Middle frontal gyrus (tissue), 1 donor: ENCODE data around the gene NPLOC4.

ENCODE experiments used
- DNase-seq: peaks from one replicate; pipeline ENCODE4 v3.0.0-alpha.2; 2015; ENCODE audit warnings: low spot score; ENCODE audit errors: extremely low spot score

The NPLOC4 gene

DNA sequence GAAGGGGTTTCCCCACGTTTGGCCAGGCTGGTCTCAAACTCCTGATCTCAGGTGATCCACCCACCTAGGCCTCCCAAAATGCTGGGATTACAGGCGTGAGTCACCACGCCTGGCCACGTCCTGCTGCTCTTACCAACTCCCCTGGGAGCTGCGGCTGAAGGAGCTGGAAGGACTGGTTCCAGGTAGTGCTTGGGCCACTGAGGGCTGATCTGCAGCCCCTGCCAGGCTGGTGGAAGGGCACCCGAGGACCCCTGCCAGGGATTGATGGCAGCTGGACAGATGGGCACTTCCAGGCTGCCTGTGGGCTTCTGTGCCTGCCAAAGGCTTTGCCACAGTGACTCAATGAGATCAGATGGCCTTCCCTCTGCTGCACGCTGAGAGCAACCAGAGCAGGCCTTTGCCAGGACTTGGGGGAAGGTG is 27.1 kb upstream of the NPLOC4 start:
- no peak for DNase-seq

DNA sequence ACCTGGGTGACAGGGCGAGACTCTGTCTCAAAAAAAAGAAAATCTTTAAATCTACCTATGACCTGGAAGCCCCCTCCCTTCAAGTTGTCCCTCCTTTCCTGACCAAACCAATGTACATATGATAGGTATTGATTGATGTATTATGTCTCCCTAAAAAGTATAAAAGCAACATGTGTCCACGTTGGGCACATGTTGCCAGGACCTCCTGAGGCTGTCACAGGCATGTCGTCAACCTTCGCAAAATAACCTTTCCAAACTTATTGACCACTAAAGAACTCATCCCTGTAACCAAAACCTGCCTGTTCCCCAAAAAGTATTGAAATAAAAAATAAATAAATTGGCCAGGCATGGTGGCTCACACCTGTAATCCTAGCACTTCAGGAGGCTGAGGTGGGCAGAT is 25.1 kb upstream of the NPLOC4 start:
- DNase-seq = no peak

DNA sequence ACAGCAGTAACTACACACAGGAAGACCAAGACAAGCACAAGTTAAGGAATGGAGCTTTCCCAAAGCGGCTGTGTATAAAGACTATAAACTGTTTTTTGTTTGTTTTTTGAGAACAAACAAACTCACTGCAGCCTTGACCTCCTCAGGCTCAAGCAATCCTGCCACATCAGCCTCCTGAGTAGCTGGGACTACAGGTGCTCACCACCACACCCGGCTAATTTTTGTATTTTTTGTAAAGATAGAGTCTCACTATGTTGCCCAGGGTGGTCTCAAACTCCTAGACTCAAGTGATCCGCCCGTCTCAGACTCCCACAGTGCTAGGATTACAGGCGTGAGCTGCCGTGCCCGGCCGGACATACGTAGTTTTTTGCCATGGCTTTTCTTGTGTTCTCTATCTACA is 23.5 kb upstream of the NPLOC4 start:
- no peak for DNase-seq

DNA sequence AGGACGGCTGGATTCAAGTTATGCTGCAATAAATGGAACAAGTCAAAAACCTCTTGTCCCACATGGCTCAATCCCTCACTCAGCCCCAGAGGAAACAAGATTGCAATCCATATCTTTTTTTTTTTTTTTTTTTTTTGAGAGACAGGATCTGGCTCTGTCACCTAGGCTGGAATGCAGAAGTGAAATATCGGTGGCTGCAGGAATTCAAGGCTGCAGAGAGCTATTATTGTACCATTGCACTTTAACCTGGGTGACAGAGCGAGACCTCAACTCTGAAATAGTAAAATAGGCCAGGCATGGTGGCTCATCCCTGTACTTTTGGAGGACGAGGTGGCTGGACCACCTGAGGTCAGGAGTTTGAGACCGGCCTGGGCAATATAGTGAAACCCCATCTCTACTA is 22.1 kb upstream of the NPLOC4 start:
- DNase-seq = no peak

DNA sequence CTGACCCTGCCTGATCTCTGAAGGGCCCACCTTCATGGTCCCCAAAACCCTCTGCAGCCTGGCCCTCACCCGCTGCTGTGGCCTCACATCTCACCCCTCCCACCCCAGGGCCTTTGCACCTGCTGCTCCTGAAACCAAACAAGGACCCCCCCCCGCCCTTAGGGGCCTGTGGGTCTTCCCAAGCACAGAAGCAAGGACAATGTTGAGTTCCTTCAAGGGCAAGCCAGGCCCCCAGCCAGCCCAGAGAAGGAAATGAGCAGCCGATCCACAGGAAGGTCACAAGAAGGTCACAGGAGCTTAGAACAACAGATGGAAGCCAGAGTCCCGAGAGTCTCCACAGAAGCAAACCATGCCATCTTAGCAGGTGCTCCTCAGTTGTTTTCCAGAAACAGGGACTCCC is 19.9 kb upstream of the NPLOC4 start:
- no peak for DNase-seq

DNA sequence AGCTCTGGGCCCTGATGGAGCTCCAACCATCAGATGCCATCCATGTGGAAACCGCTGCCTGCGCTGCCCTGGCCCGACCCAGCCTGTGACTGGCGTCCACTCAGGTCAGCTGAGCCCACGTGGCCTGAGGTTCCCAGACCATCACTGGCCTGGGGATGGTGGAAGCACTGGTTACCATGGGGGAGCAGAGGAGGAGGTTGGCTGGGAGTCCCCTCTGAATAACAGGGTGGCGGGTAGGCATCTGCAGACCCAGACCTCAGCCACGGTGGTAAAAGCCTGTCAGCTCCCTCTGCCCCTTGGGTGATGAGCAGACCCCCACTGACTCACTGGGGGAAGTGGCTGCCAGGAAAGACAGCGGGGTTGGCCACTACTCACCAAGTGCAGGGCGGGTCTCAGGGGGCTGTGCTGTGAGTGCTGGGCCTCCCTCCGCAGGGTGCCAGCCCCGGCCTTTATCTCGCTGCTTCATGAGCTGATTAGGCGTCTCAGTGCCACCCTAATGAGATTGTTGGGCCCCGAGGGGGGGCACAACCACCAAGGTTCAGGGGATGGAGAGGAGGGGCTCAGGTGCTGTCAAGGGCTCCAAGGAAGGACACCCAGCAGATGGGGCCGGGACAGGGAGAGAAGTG is 19.3 kb upstream of the NPLOC4 start, which contains the start of gene PDE6G:
TSS of gene PDE6G (minus strand) at position 425 of the 626 bp plus-strand sequence. CDS start 3,237 bp downstream, outside the sequence.
- DNase-seq = no peak

DNA sequence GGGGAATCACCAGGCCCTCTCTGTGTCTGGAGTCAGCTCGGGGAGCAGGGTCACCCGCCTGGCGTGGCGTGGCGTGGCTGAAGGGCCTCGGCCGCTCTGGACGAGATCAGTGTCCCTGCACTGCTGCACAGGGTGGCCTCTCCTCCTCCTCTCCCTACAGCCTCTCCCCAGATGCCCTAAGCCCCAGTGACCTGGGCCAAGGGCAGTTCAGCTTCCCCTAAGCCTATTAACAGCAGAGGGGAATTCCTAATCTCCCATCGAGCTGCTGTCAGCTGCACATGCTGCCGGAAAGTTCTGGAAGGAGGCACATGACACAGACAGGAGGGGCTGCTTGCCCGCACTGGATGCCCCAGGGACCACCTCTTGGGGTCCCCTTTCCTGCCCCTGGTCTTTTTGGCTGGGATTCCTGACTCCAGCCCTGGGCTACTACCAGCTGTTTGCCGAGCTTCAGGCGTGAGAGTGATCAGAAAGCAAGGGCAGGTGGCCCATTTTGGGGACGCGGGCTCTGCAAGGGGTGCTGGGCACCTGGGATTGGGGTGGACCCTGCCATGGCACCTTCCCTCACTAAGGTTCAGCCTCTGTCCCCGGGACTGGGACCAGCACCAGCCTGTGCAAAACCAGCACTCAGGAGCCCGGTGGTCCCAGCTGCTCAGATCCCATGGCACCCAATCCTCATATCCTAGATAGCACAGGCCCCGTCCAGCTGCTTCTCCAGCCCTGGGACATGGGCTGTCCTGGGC is 18.6 kb upstream of the NPLOC4 start:
- DNase-seq = no peak

DNA sequence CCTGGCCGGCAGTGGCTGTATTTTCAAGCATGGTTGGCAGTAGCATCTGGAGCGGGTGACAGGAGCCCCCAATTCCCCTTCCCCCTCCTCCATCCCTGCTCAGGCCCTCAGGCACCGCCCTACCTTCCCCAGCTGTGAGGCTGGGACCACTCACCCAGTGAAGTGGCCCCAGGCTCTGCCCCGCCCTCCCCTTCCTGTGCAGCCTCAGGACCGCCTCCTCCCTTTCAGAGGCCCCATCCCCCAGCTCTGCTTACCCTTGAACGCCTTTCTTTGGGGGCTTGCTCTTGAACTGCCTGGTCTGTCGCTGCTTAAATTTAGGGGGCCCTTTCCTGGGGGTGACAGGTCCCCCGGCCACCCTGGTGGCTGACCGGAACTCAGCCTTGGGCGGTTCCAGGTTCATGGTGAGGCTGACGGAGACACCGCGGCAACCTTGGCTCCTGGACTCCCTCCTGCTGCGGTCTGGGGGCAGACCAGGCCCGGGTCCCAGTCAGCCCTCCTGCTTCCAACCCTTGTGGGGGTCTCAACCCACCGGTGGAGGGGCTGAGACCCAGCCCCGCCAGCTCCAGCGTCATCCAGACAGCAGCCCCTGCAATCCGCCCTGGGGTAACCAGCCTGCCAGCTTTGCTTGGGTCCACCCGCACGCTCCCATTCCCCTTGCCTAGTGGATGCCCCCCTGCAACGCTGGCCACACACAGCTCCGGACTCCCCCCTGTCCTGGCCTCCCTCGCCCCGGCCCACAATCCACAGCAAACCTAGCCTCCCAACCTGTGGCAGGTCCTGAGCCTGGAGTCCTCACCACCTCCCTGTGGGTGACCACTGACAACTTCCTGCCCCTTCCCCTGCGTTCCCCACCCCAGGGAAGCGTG is 16.2 kb upstream of the NPLOC4 start:
- DNase-seq = no peak

DNA sequence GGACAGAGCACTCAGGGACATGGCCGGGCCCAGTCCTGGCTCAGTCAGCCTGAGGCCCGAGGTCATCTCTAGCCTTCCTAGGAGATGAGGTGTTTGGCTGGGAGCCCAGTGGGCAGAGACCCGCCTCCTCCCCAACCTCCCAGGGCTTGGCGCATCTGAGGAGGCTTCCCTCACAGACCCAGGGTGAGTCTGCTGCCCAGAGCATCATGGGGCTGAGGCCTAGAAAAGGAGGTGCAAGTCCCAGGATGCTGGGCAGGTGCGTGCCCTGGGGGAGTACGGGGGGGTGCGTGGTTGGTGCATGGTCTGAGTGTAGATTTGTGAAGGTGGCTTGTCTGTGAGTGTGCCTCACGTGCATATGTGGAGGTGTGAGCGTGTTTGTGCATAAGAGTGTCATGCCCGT is 14.8 kb upstream of the NPLOC4 start:
- DNase-seq = no peak

DNA sequence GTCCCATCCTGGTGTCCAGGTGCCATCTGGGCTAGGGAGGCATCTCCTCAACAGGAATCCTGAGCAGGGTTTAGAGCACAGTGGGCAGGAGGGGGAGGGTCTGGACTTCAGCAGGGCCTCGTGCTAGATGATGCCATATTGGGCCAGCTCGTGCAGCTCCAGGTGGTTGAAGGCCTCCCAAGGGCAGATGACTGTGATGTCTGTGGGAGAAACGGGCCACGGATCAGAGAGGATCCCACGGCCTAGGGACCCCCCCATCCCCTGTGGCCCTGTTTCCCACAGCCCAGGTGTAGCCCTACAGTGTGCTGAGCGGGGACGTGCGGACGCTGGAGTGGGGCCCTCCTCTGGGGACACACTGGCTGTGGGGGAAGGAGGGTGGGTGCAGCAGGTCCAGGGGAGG is 14.0 kb upstream of the NPLOC4 start:
- no peak for DNase-seq

DNA sequence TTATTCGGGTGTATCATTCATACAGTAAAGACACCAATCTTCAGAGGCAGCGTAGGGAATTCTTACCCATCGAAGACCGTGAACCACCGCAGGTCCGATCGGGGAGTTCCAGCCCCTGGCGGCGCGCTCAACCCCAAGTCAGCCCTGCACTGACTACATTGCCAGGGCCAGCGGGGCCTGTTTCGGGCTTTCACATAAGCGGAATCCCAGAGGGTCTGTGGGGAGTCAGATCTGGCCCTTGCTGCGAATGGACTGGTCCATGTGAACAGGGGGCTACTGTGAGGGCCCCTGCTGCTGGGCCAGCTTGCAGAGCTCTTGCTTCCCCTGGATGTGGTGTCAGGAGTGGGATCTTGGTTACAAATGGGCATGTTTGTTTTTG is 11.8 kb upstream of the NPLOC4 start:
- no peak for DNase-seq

DNA sequence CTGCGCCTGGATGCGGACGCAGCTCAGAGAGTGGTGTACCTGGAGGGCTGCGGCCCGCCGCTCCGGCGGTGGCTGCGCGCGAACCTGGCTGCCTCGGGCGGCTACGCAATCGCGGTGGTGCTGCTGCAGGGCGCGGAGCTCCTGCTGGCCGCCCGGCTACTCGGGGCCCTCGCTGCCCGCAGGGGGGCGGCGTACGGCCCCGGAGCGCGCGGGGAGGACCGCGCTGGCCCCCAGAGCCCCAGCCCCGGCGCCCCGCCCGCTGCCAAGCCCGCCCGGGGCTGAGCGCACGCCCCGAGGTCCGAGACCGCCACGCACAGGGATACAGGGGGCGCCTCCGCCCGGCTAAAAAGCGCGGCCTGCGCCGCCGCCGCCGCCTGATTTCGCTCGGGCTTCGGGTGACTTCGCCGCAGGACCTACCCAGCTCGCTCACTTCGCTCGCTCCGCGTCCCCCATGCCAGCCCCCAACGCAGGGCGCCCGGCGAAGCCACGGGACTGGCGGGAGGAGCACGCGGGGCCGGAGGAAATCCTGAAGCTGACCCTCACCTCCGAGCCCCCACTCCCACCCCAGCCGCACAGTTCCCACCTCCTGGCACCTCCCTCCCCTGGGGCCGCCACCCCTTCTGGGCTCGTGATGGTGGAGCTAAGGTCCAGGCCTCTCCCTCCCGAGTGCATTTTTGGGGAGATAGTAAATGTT is 11.2 kb upstream of the NPLOC4 start:
- DNase-seq = no peak

DNA sequence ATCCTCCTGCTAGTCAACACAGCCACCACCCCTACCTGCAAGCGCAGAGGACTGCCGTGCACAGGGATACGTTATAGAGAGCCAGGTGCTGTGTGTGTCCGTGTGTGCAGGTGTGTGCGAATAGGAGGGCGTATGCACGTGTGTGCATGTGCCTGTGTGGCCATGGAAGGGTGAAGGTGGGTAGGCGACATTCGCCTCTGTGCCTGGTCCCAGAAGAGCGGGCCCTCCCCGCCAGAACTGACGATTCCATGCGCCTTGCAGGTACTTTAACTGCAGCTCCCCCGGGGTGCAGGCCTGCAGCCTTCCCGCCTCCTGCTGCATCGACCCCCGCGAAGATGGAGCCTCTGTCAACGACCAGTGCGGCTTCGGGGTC is 10.7 kb upstream of the NPLOC4 start:
- DNase-seq = no peak

DNA sequence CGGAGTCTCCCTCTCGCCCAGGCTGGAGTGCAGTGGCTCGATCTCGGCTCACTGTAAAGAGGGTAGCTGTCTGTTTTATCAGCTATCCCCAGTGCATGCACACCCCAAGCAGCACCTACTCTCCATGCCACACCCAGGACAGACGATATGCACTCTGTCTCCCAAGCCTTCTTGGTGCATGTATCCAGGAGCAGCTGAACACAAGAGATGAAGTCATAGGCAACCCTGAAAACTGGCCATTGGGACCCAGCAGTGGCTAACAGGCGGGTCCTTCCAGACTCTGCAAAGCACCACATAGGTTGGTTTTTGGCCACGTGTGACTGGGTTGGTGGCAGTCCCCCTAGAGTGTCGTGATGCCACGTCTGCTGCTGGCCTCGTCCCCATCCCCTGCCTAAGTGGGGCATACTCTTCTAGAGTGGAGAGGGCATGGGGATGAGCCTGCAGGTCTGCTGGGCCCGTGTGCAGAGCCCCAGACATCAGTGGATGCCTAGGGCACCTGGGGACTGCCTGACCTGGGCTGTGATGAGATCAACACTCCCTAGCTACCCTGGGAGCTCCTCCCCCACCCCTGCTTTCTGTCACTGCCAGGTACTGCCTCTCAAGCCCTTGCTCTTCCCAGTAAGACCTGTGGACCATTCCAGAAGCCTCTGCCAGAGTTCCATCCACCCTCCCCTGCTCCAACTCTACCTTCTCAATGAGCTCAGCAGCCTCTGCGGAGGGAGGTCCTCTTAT is 10.1 kb upstream of the NPLOC4 start:
- no peak for DNase-seq

DNA sequence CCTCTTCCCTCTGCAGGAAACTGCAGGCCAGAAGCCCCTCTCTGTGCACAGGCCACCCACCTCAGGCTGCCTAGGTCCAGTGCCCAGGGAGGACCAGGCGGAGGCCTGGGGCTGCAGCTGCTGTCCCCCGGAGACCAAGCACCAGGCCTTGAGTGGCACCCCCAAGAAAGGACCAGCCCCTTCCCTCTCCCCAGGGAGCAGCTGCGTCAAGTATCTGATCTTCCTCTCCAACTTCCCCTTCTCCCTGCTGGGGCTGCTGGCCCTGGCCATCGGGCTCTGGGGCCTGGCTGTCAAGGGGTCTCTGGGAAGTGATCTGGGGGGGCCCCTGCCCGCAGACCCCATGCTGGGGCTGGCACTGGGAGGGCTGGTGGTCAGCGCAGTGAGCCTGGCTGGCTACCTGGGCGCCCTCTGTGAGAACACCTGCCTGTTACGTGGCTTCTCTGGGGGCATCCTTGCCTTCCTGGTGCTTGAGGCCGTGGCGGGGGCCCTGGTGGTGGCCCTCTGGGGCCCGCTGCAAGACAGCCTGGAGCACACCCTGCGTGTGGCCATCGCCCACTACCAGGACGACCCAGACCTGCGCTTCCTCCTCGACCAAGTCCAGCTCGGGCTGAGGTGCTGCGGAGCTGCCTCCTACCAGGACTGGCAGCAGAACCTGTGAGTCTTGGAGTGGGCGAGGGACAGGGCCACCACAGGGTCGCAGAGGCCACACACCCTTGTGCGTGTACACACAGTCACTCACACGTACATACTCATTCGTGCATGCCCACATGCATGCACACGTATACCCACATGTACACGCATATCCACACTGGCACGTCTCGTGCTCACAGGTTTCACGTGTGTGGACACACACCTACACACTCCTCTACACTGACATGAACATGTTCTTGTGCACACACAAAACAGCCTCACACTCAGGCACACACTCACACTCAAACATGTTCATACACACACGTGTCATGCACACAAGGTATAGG is 8.4 kb upstream of the NPLOC4 start:
- no peak for DNase-seq

DNA sequence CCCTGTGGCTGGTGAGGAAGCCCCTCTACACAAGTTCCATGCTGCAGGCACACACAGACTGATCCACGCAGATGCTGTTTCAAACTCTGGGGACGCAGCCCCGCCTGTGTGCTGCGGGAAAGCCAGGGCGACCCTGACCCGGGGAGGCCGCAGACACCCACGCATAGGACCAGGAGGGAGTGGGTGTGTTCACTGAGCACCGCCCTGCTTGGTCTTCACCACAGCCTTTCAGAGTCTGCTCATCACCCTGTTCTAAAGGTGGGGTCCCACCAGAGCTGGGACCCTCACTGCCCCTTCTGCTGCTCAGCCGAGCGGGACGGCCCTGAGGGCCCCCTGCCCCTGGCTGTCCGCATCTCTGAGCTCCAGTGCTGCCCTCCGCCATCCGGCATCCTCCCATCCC is 7.6 kb upstream of the NPLOC4 start:
- no peak for DNase-seq

DNA sequence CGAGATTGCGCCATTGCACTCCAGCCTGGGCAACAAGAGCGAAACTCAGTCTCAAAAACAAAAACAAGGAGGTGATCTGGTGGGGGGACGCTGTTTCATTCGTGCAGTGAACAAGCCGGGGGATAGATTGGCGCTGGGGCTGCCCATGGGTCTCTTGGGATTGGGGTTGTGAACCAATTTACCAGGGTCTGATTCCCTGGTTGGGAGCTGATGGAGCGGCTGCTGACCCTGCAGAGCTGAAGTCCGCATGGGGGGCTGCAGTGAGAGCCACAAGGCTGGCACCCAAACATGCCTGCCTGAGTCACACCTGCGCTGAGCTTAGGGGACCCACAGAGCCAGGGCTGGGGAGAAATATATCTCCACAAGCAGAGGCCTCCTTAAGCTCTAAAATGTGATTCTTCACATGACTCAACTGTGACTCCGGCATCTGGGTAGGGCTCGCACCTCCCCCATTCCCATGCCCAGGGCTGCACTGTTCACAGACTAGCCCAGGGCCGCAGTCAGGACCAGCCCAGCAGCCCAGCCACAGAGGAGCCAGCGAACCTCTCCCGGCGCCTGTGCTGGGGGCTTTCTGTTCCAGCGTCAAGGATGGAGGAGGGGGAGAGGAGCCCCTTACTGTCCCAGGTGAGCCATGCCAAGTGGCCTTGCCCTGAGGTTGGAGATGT is 5.0 kb upstream of the NPLOC4 start:
- DNase-seq = no peak

DNA sequence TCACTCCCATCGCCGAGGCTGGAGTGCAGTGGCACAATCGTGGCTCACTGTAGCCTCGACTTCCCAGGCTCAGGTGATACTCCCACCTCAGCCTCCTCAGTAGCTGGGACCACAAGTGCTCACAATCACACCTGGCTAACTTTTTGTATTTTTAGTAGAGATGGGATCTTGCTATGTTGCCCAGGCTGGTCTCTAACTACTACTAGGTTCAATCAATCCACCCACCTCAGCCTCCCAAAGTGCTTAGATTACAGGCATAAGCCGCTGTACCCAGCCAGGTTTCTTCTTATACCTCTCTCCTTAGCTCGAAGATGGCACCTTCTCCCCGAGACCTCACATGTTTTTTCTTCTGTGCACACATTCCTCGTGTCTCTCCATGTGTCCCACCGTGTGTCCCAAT is 3.1 kb upstream of the NPLOC4 start:
- no peak for DNase-seq

DNA sequence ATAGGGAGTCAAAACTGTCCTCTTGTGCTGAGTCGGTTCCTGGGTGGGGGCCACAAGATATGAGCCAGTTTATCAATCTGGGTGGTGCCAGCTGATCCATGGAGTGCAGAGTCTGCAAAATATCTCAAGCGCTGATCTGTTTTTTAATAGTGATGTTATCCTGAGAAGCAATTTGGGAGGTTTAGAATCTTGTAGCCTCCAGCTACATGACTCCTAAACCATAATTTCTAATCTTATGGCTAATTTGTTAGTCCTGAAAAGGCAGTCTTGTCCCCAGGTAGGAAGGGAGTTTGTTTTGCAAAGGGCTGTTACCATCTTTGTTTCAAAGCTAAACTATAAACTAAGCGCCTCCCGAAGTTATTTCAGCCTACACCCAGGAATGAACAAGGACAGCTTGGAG is 1.8 kb upstream of the NPLOC4 start:
- DNase-seq = no peak
